SK-N-MC (cell line): ENCODE measurements around the gene STK40.

Experiments used
- EZH2 ChIP-seq: fragments of 200-600 bp; sonication (generic); IDR thresholded peaks from one replicate; pipeline ENCODE4 v1.6.1; 2017; ENCODE audit warnings: antibody characterized with exemption
- POLR2AphosphoS5 ChIP-seq: IDR thresholded peaks from 2 replicates; pipeline ENCODE4 v1.6.1; 2012; ENCODE audit warnings: mild to moderate bottlenecking, low read depth, low read length, borderline replicate concordance

GRCh38 chr1:36349241-36349671, 36.5 kb downstream of the STK40 start:
- TF ChIP-seq POLR2AphosphoS5: no peak
- no peak for TF ChIP-seq EZH2
